Measurements from ENCODE around the gene AFF2. TPM values are rescaled to one million over a fixed set of nuclear protein-coding genes. Genes with fewer than 3 reads are reported as not detected.
"Not testable (repeated sequence)": the region's sequence is repeated elsewhere in the genome, so short reads cannot be mapped to it uniquely, and the experiment has no call there.

Gene AFF2
- polyA plus RNA-seq, 10 donors = 1.2 to 3.5 (median 1.6) TPM

- DNase-seq = peak in 2 of 3 donors; percentile 10 to 34
These were observed 353.9 kb downstream of the AFF2 start for GRCh38 chrX:148854306-148854705.

- no peak for DNase-seq
These were observed 356.1 kb downstream of the AFF2 start for GRCh38 chrX:148856505-148856904.

- no peak for DNase-seq
These were observed 365.1 kb downstream of the AFF2 start for GRCh38 chrX:148865277-148866210.

GRCh38 chrX:148867596-148867995 lies 367.2 kb downstream of the AFF2 start:
- no peak for DNase-seq

GRCh38 chrX:148871422-148872160 lies 371.2 kb downstream of the AFF2 start:
- DNase-seq = peak; percentile 52 to 85 (median 75)

GRCh38 chrX:148872161-148872535 lies 371.7 kb downstream of the AFF2 start:
- peak in 2 of 3 donors; percentile 2 to 27 for DNase-seq

- DNase-seq = no peak
These were observed 372.5 kb downstream of the AFF2 start for GRCh38 chrX:148872881-148873280.

- peak in 2 of 3 donors; percentile 23 to 47 for DNase-seq
These were observed 374.3 kb downstream of the AFF2 start for GRCh38 chrX:148874636-148875246.

- peak in 1 of 3 donors; percentile 47 for DNase-seq
These were observed 378.0 kb downstream of the AFF2 start for GRCh38 chrX:148878371-148878770.

- DNase-seq = no peak
These were observed 384.8 kb downstream of the AFF2 start for GRCh38 chrX:148885203-148885602.

- DNase-seq = no peak
These were observed 393.0 kb downstream of the AFF2 start for GRCh38 chrX:148893395-148893794.

- no peak for DNase-seq
These were observed 402.2 kb downstream of the AFF2 start for GRCh38 chrX:148902581-148902980.

GRCh38 chrX:148903176-148903575 lies 402.8 kb downstream of the AFF2 start:
- DNase-seq = no peak

GRCh38 chrX:148904421-148905111 lies 404.1 kb downstream of the AFF2 start:
- no peak for DNase-seq

- DNase-seq = no peak
These were observed 405.0 kb downstream of the AFF2 start for GRCh38 chrX:148905400-148905799.

- not testable (repeated sequence) for DNase-seq
These were observed 406.2 kb downstream of the AFF2 start for GRCh38 chrX:148906628-148907027.

GRCh38 chrX:148909758-148910157 lies 409.3 kb downstream of the AFF2 start:
- no peak for DNase-seq

GRCh38 chrX:148913971-148914370 lies 413.6 kb downstream of the AFF2 start:
- DNase-seq = no peak

- DNase-seq = no peak
These were observed 414.4 kb downstream of the AFF2 start for GRCh38 chrX:148914783-148915182.

GRCh38 chrX:148915474-148915873 lies 415.1 kb downstream of the AFF2 start:
- DNase-seq = no peak

- no peak for DNase-seq
These were observed 417.0 kb downstream of the AFF2 start for GRCh38 chrX:148917441-148917840.

- DNase-seq = no peak
These were observed 423.2 kb downstream of the AFF2 start for GRCh38 chrX:148923631-148924030.

All from muscle of back (tissue), 11 donors.